ENCODE results near the gene SLC25A28.
A peak's percentile ranks its signal among the peaks of the same experiment; 100 is the strongest.
"Not testable (repeated sequence)": the region's sequence is repeated elsewhere in the genome, so short reads cannot be mapped to it uniquely, and the experiment has no call there.

Gene SLC25A28

GRCh38 chr10:99628923-99629624 lies 8.8 kb upstream of the SLC25A28 start:
- Histone ChIP-seq H3K27me3 (ENCODE audit: insufficient read depth, low read length, poor library complexity, severe bottlenecking) (no peaks in the 10 kb centered on the region), H3K4me3 (ENCODE audit: low read length, poor library complexity, severe bottlenecking) (no peak overlapping the region), H2AFZ (ENCODE audit: low read length) (no peak overlapping the region), H3K4me1 (ENCODE audit: insufficient read depth, low read length, poor library complexity, severe bottlenecking) (peaks cover 7% of the 10 kb centered on the region), H3K79me2 (ENCODE audit: insufficient read depth, low read length) (no peaks in the 10 kb centered on the region), H3K36me3 (ENCODE audit: insufficient read depth, low read length) (no peaks in the 10 kb centered on the region), H3K9ac (ENCODE audit: low read depth, low read length, poor library complexity, severe bottlenecking) (no peak overlapping the region), H3K9me3 (ENCODE audit: insufficient read depth, low read depth, low read length) (no peaks in the 10 kb centered on the region), H3K9me2 (replicated peaks; ENCODE audit: low read depth, low read length) (no peaks in the 10 kb centered on the region), H4K20me1 (ENCODE audit: insufficient read depth, low read length, poor library complexity, severe bottlenecking) (no peaks in the 10 kb centered on the region), H3K4me2 (ENCODE audit: low read depth, low read length, poor library complexity, severe bottlenecking) (no peak overlapping the region), H3F3A (ENCODE audit: low read depth) (no peaks in the 10 kb centered on the region)
- no peak for TF ChIP-seq EZH2phosphoT487 (IDR thresholded peaks at IDR 0.05; ENCODE audit: borderline replicate concordance)

GRCh38 chr10:99625124-99625523 lies 4.9 kb upstream of the SLC25A28 start:
- H3K79me2 ChIP-seq (ENCODE audit: insufficient read depth, low read length); H3K9me2 ChIP-seq (replicated peaks; ENCODE audit: low read depth, low read length); H3K4me3 ChIP-seq (ENCODE audit: low read length, poor library complexity, severe bottlenecking); H4K20me1 ChIP-seq (ENCODE audit: insufficient read depth, low read length, poor library complexity, severe bottlenecking); H3K9ac ChIP-seq (ENCODE audit: low read depth, low read length, poor library complexity, severe bottlenecking); H3F3A ChIP-seq (ENCODE audit: low read depth); H3K4me1 ChIP-seq (ENCODE audit: insufficient read depth, low read length, poor library complexity, severe bottlenecking); H2AFZ ChIP-seq (ENCODE audit: low read length); H3K27me3 ChIP-seq (ENCODE audit: insufficient read depth, low read length, poor library complexity, severe bottlenecking); H3K9me3 ChIP-seq (ENCODE audit: insufficient read depth, low read depth, low read length); H3K36me3 ChIP-seq (ENCODE audit: insufficient read depth, low read length); H3K4me2 ChIP-seq (ENCODE audit: low read depth, low read length, poor library complexity, severe bottlenecking): not testable (repeated sequence)

GRCh38 chr10:99623919-99624318 lies 3.7 kb upstream of the SLC25A28 start:
- Histone ChIP-seq H2AFZ (ENCODE audit: low read length) (no peak overlapping the region), H3K27me3 (ENCODE audit: insufficient read depth, low read length, poor library complexity, severe bottlenecking) (no peaks in the 10 kb centered on the region), H3K9me3 (ENCODE audit: insufficient read depth, low read depth, low read length) (no peaks in the 10 kb centered on the region), H3K9me2 (replicated peaks; ENCODE audit: low read depth, low read length) (no peaks in the 10 kb centered on the region), H3F3A (ENCODE audit: low read depth) (no peaks in the 10 kb centered on the region), H3K9ac (ENCODE audit: low read depth, low read length, poor library complexity, severe bottlenecking) (no peak overlapping the region), H4K20me1 (ENCODE audit: insufficient read depth, low read length, poor library complexity, severe bottlenecking) (peaks cover 9% of the 10 kb centered on the region), H3K4me3 (ENCODE audit: low read length, poor library complexity, severe bottlenecking) (no peak overlapping the region), H3K79me2 (ENCODE audit: insufficient read depth, low read length) (peaks cover 12% of the 10 kb centered on the region), H3K36me3 (ENCODE audit: insufficient read depth, low read length) (no peaks in the 10 kb centered on the region), H3K4me1 (ENCODE audit: insufficient read depth, low read length, poor library complexity, severe bottlenecking) (peaks cover 14% of the 10 kb centered on the region), H3K4me2 (ENCODE audit: low read depth, low read length, poor library complexity, severe bottlenecking) (no peak overlapping the region)
- no peak for TF ChIP-seq CTCF (conservative IDR thresholded peaks at IDR 0.05; ENCODE audit: low read length)
- TF ChIP-seq EZH2phosphoT487 (IDR thresholded peaks at IDR 0.05; ENCODE audit: borderline replicate concordance): no peak

- Histone ChIP-seq H3K4me2 (ENCODE audit: low read depth, low read length, poor library complexity, severe bottlenecking) (peak overlapping the region; percentile 91), H3K9me2 (replicated peaks; ENCODE audit: low read depth, low read length) (no peaks in the 10 kb centered on the region), H3F3A (ENCODE audit: low read depth) (no peaks in the 10 kb centered on the region), H4K20me1 (ENCODE audit: insufficient read depth, low read length, poor library complexity, severe bottlenecking) (peaks cover 10% of the 10 kb centered on the region), H3K4me1 (ENCODE audit: insufficient read depth, low read length, poor library complexity, severe bottlenecking) (peaks cover 36% of the 10 kb centered on the region), H3K36me3 (ENCODE audit: insufficient read depth, low read length) (no peaks in the 10 kb centered on the region), H3K9ac (ENCODE audit: low read depth, low read length, poor library complexity, severe bottlenecking) (peak overlapping the region; percentile 95), H3K4me3 (ENCODE audit: low read length, poor library complexity, severe bottlenecking) (peak overlapping the region; percentile 88), H3K79me2 (ENCODE audit: insufficient read depth, low read length) (peaks cover 34% of the 10 kb centered on the region), H3K27me3 (ENCODE audit: insufficient read depth, low read length, poor library complexity, severe bottlenecking) (no peaks in the 10 kb centered on the region), H2AFZ (ENCODE audit: low read length) (peak overlapping the region; percentile 88), H3K9me3 (ENCODE audit: insufficient read depth, low read depth, low read length) (no peaks in the 10 kb centered on the region)
- no peak for TF ChIP-seq CTCF (conservative IDR thresholded peaks at IDR 0.05; ENCODE audit: low read length)
- TF ChIP-seq EZH2phosphoT487 (IDR thresholded peaks at IDR 0.05; ENCODE audit: borderline replicate concordance): no peak
Measured at GRCh38 chr10:99621454-99622251, 1.4 kb upstream of the SLC25A28 start.
